Cardiac muscle cell (in vitro differentiated cells and primary cell): ENCODE measurements around the gene DUSP28. TPM values are rescaled to one million over a fixed set of nuclear protein-coding genes. Genes with fewer than 3 reads are reported as not detected.

Source experiments
- DNase-seq, 2 donors: peaks; one replicate each; pipeline versions ENCODE4 v3.0.0 to v3.0.0-alpha.2; 2010 to 2017; ENCODE audit warnings: low read depth in 1 of 2, low spot score in 1 of 2
- H3K27ac ChIP-seq: fragments of 200-600 bp; sonication (generic); 2 replicates; pipeline ENCODE4 v1.5.1; 2016
- H3K27me3 ChIP-seq: fragments of 200-600 bp; sonication (generic); 2 replicates; pipeline ENCODE4 v1.6.0; 2016; ENCODE audit warnings: control low read depth
- H3K36me3 ChIP-seq: fragments of 200-600 bp; sonication (generic); 2 replicates; pipeline ENCODE4 v1.5.1; 2016; ENCODE audit warnings: control low read depth
- H3K4me1 ChIP-seq: fragments of 200-600 bp; sonication (generic); 2 replicates; pipeline ENCODE4 v1.8.1; 2017; ENCODE audit warnings: low read depth, mild to moderate bottlenecking, mixed run types
- H3K4me3 ChIP-seq: fragments of 200-600 bp; sonication (generic); 2 replicates; pipeline ENCODE4 v1.5.1; 2016; ENCODE audit warnings: mild to moderate bottlenecking
- H3K9me3 ChIP-seq: fragments of 200-600 bp; sonication (generic); 2 replicates; pipeline ENCODE4 v1.5.1; 2017; ENCODE audit warnings: low read depth, mild to moderate bottlenecking, control low read depth
- polyA plus RNA-seq: library from polyadenylated mRNA; unstranded; fragments of >200 nt; fragmentation: Nextera tagmentation; extraction: Ambion mirVana; gene quantifications from 2 replicates; pipeline ENCODE4 v1.2.1, GENCODE V29; 2016
- total RNA-seq: library from RNA; depleted of rRNA; stranded (reverse); fragments of >200 nt; gene quantifications from 2 replicates; pipeline ENCODE4 v1.2.3, GENCODE V29; 2016
- TF ChIP-seq, protein P1 (sequence below): IDR thresholded peaks from 2 replicates; pipeline ENCODE4 v1.5.1; 2012; ENCODE audit warnings: low read depth, mild to moderate bottlenecking, low read length

Gene DUSP28
- total and polyA plus RNA-seq, 2 experiments from 2014 or later, result 10.2 to 24.9 TPM

DNA sequence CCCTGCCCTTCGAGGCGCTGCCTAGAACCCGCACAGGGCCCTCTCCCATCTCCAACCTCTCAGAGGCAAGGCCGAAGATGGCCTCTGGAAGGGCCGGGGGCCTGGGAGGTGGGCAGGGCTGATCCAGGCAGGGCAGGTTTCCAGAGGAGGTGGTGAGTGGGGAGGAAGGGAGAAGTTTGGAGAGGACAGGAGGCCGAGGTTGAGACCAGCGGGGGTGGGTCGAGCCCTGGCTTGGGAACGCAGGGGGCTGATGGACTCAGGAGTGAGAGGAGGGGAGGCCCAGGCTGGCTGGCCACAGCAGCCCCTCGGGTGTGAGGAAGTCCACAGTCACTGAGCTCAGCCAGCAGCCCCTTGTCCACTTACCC is 36.9 kb downstream of the DUSP28 start:
- no peaks in the 10 kb centered on the region for H3K27me3 ChIP-seq
- no peak for DNase-seq
- peaks cover 3% of the 10 kb centered on the region for H3K36me3 ChIP-seq
- TF ChIP-seq, protein P1, sequence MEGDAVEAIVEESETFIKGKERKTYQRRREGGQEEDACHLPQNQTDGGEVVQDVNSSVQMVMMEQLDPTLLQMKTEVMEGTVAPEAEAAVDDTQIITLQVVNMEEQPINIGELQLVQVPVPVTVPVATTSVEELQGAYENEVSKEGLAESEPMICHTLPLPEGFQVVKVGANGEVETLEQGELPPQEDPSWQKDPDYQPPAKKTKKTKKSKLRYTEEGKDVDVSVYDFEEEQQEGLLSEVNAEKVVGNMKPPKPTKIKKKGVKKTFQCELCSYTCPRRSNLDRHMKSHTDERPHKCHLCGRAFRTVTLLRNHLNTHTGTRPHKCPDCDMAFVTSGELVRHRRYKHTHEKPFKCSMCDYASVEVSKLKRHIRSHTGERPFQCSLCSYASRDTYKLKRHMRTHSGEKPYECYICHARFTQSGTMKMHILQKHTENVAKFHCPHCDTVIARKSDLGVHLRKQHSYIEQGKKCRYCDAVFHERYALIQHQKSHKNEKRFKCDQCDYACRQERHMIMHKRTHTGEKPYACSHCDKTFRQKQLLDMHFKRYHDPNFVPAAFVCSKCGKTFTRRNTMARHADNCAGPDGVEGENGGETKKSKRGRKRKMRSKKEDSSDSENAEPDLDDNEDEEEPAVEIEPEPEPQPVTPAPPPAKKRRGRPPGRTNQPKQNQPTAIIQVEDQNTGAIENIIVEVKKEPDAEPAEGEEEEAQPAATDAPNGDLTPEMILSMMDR, result no peak
- H3K4me3 ChIP-seq, result no peak overlapping the region
- H3K9me3 ChIP-seq, result no peaks in the 10 kb centered on the region
- no peak overlapping the region for H3K27ac ChIP-seq
- no peaks in the 10 kb centered on the region for H3K4me1 ChIP-seq

DNA sequence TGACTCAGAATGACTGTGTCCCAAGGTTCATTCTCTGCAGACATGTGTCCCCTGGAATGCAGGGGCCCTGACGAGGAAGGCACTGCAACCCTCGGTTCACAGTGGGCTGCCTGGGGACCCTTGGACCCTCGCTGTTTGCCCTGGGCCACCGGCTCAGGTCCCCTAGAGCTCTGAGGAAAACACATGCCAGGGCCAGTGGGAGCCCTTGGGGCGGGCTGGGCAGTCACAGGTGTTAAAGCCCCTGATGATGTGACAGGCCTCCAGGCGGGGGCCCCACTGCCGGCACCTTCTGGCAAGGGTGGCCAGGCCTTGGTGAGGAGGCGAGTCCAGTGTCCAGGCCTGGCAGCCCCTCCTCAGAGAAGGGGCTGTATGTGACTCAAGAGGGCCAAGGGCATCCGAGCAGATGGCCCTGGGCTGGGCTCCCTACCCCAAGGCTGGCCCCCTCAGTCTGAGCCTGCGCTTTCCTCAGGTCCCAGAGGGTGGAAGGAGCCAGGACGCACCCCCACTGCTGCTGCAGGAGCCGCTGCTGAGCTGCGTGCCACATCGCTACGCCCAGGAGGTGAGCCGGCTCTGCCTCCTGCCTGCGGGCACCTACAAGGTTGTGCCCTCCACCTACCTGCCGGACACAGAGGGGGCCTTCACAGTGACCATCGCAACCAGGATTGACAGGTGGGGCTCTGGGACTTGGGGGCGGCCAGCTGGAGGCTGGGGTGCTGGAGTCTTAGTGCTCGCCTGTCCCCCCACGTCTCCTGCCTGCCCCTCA is 37.4 kb downstream of the DUSP28 start:
- Histone ChIP-seq H3K27me3 (no peaks in the 10 kb centered on the region), H3K9me3 (no peaks in the 10 kb centered on the region), H3K36me3 (peaks cover 3% of the 10 kb centered on the region), H3K27ac (no peak overlapping the region), H3K4me1 (no peaks in the 10 kb centered on the region), H3K4me3 (no peak overlapping the region)
- TF ChIP-seq, protein P1, result no peak
- DNase-seq, result no peak

DNA sequence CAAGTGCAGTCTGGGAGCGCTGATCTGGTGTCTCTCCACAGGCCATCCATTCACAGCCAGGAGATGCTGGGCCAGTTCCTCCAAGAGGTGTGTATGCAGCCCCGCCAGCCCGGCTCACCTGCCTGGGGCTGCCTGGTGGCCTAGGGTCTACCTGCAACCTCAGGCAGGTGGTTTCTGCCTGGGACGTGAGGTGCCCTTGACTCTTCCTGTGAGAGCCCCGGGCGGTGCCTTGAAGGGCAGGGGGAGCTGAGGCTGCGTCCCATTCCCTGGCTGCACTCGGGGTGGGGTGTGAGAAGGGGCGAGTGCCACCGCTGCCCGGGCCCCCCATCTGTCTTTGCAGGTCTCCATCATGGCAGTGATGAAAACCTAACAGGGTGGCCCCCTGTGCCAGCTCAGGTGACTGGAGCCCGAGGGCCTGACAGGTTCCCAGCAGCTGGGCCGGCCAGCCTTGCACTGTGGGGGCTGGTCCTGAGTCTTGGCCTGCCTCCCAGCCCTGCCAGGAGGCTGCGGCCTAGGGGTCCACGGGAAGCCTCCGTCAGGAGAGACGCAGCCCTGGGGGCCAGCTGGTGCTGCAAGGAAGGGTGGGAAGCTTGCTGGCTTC is 38.3 kb downstream of the DUSP28 start:
- Histone ChIP-seq H3K4me3 (no peak overlapping the region), H3K36me3 (peaks cover 3% of the 10 kb centered on the region), H3K27ac (no peak overlapping the region), H3K4me1 (no peaks in the 10 kb centered on the region), H3K27me3 (no peaks in the 10 kb centered on the region), H3K9me3 (no peaks in the 10 kb centered on the region)
- TF ChIP-seq, protein P1, result no peak
- DNase-seq, result no peak

DNA sequence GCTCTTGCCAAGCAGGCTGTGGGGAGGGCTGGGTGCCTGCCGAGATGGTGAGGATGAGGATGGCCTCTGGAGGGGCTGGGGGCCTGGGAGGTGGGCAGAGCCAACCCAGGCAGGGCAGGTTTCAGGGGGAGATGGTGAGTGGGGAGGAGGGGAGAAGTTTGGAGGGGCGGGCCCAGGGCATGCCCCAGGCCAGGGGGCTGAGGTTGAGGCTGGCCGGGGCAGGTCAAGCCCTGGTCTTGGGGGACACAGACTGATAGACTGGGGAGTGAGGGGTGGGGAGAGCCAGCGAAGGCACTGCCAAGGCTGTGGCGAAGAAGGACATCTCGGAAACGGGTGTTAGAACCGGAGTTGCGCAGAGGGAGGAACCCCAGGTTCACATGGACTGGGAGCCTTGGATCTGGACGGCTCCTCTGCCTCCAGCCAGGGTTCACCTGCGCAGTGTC is 39.0 kb downstream of the DUSP28 start:
- H3K36me3 ChIP-seq, result peaks cover 3% of the 10 kb centered on the region
- H3K27ac ChIP-seq, result no peak overlapping the region
- H3K4me3 ChIP-seq, result no peak overlapping the region
- H3K4me1 ChIP-seq, result no peaks in the 10 kb centered on the region
- H3K27me3 ChIP-seq, result no peaks in the 10 kb centered on the region
- H3K9me3 ChIP-seq, result no peaks in the 10 kb centered on the region
- TF ChIP-seq, protein P1, result no peak
- no peak for DNase-seq

DNA sequence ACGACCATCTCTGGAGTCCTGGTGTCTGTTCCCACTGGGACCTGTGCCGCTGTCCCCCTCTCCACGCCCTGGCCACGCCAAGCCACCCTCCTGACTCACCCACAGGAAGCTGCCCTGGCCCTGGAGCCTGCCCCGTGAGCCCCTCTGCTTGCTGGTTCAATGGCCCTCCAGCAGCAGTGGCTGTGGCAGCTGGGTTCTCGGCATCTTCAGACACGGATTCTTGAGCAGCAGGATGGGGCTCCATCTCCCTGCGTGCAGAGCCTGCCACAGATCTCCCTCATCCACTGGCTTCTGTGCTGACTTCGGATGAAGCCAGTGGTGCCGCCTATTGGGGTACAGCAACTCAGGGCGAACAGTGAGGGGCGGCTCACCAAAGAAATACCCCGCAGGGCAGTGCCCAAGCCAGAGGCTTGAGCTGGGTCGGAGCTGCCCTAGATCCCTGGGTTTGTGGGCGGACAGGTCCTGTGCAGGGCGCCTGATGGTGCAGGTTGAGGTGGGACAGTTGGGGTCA is 40.3 kb downstream of the DUSP28 start:
- Histone ChIP-seq H3K36me3 (peaks cover 3% of the 10 kb centered on the region), H3K27me3 (no peaks in the 10 kb centered on the region), H3K9me3 (no peaks in the 10 kb centered on the region), H3K27ac (no peak overlapping the region), H3K4me3 (no peak overlapping the region), H3K4me1 (peaks cover 3% of the 10 kb centered on the region)
- DNase-seq, result no peak
- TF ChIP-seq, protein P1, result no peak
